HepG2 (cell line): ENCODE measurements around the gene C20orf144. TPM values are rescaled to one million over a fixed set of nuclear protein-coding genes. Genes with fewer than 3 reads are reported as not detected.

Source experiments
- CBFB ChIP-seq: sonication (generic); formaldehyde crosslinking; IDR thresholded peaks from 2 replicates; pipeline ENCODE4 v1.4.0; 2020; ENCODE audit warnings: missing genetic modification reagents
- DNMT1 ChIP-seq: sonication (generic); formaldehyde crosslinking; IDR thresholded peaks from 2 replicates; pipeline ENCODE4 v1.5.1; 2020; ENCODE audit warnings: mild to moderate bottlenecking, missing genetic modification reagents
- ELF3 ChIP-seq: IDR thresholded peaks from 2 replicates; pipeline ENCODE4 v1.6.1; 2016; ENCODE audit warnings: missing genetic modification reagents, missing compliant biosample characterization
- HOXA5 ChIP-seq: sonication (generic); formaldehyde crosslinking; IDR thresholded peaks from 2 replicates; pipeline ENCODE4 v1.4.0; 2020; ENCODE audit warnings: missing genetic modification reagents
- KMT2A ChIP-seq: sonication (generic); formaldehyde crosslinking; IDR thresholded peaks from 2 replicates; pipeline ENCODE4 v1.4.0; 2020; ENCODE audit warnings: missing genetic modification reagents
- POLR2A ChIP-seq, 2 experiments: IDR thresholded peaks; 2 replicates each; pipeline ENCODE4 v1.6.1; 2011; ENCODE audit warnings: low read depth in 2 of 2, low read length in 2 of 2, mild to moderate bottlenecking in 1 of 2, moderate library complexity in 1 of 2; ENCODE audit not compliant: insufficient read depth in 1 of 2
- ZNF879 ChIP-seq: sonication (generic); formaldehyde crosslinking; IDR thresholded peaks from 2 replicates; pipeline ENCODE4 v1.8.1; 2023; ENCODE audit warnings: missing genetic modification reagents
- polyA plus RNA-seq, 8 experiments: library from polyadenylated mRNA; depleted of rRNA in 3 of 8; stranded (reverse) in 7 of 8; unstranded in 1 of 8; fragments of >200 nt; fragmentation: Illumina TruSeq in 4 of 8; extraction: Trizol in 4 of 8; gene quantifications; 2 replicates each; pipeline versions ENCODE4 v1.2.1 to v1.2.3, GENCODE V29; 2011 to 2016; ENCODE audit warnings: low read depth in 4 of 8, missing spikeins in 1 of 8, mixed read lengths in 1 of 8; ENCODE audit not compliant: insufficient read depth in 1 of 8
- total RNA-seq, 5 experiments: library from RNA; depleted of rRNA; stranded (reverse); fragments of >200 nt; fragmentation: Illumina TruSeq; extraction: Trizol; gene quantifications; 2 replicates each; pipeline ENCODE4 v1.2.3, GENCODE V29; 2016; ENCODE audit warnings: low read depth in 1 of 5
- TF ChIP-seq, protein P1 (sequence below): sonication (generic); formaldehyde crosslinking; IDR thresholded peaks from 2 replicates; pipeline ENCODE4 v1.8.1; 2023; ENCODE audit warnings: mild to moderate bottlenecking, missing genetic modification reagents
- TF ChIP-seq, protein P2 (sequence below): sonication (generic); formaldehyde crosslinking; IDR thresholded peaks from 2 replicates; pipeline ENCODE4 v1.5.0; 2020; ENCODE audit warnings: missing genetic modification reagents
- TF ChIP-seq, protein P3 (sequence below): sonication (generic); formaldehyde crosslinking; IDR thresholded peaks from 2 replicates; pipeline ENCODE4 v1.9.0; 2021; ENCODE audit warnings: missing genetic modification reagents, borderline replicate concordance
- TF ChIP-seq, protein P4 (sequence below): sonication (generic); formaldehyde crosslinking; IDR thresholded peaks from 2 replicates; pipeline ENCODE4 v1.5.0; 2020; ENCODE audit warnings: mild to moderate bottlenecking, missing genetic modification reagents, borderline replicate concordance
- TF ChIP-seq, protein P5 (sequence below): sonication (generic); formaldehyde crosslinking; IDR thresholded peaks from 2 replicates; pipeline ENCODE4 v1.4.0; 2020; ENCODE audit warnings: missing genetic modification reagents
- TF ChIP-seq, protein P6 (sequence below): sonication (generic); formaldehyde crosslinking; IDR thresholded peaks from 2 replicates; pipeline ENCODE4 v1.4.0; 2020; ENCODE audit warnings: missing genetic modification reagents

C20orf144 gene
- total and polyA plus RNA-seq, 2 of the 13 experiments (the other 11 are each of a cell fraction or from before 2014, with no cell fraction given) = 0.09 to 0.16 TPM

DNA sequence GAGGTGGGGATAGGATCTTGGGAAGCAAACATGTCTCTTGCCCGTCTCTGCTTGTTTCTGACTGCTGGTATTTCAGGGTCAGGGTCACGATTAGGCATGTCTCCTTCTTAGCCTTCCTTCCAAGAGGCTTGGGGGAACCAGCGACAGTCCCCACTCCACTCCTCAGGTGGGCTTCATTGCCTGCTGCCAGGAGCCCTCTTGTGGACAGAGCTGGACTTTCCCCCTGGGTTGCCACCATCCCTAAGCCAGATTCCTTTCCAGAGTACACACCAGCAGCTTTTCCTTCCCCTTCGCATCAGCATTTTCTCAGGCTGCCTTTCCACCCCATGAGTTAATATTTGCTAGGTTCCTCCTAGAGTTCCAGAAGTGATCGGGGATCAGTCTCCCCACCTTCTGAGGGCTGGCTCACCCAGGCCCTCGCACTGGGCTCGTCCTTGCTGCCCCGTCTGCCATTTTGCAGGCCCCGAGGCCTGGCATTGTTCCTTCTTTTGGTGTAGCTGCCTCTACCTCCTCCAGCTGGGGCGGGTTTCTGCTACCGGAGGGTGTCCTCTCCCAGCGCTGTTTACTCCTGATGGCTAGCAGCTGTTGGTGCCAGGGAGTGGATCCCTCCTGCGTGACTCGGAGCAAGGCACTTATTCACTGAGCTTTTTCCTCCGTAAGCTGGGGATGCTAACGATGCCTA is 8.8 kb upstream of the C20orf144 start (continued):
- TF ChIP-seq, protein P1, sequence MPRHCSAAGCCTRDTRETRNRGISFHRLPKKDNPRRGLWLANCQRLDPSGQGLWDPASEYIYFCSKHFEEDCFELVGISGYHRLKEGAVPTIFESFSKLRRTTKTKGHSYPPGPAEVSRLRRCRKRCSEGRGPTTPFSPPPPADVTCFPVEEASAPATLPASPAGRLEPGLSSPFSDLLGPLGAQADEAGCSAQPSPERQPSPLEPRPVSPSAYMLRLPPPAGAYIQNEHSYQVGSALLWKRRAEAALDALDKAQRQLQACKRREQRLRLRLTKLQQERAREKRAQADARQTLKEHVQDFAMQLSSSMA (CRISPR knock-in tag) = peak; percentile 80; the same call in 1 of the 2 replicates
- TF ChIP-seq, protein P2, sequence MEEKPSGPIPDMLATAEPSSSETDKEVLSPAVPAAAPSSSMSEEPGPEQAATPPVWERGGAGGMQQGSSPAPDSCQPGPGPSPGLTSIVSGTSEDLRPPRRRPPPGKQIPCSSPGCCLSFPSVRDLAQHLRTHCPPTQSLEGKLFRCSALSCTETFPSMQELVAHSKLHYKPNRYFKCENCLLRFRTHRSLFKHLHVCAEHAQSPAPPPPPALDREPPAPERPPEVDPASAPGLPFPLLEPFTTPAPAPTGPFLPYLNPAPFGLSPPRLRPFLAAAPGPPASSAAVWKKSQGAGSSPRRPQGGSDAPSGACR (CRISPR knock-in tag) = peak; percentile 55
- TF ChIP-seq HOXA5 (CRISPR knock-in tag) (no peak), ZNF879 (CRISPR knock-in tag) (0 out of 2 replicates have a peak, but pooled peaks have one; percentile 36), ELF3 (CRISPR knock-in tag) (no peak), KMT2A (CRISPR knock-in tag) (peak; percentile 48; the same call in 1 of the 2 replicates), POLR2A (IDR thresholded peaks at IDR 0.05; ENCODE audit: insufficient read depth in 1 of 2, low read depth in 2 of 2, low read length in 2 of 2) (peak in 1 of 2 experiments; percentile 66; a peak in 2 of 4 replicates), CBFB (CRISPR knock-in tag) (peak; percentile 29; the same call in 1 of the 2 replicates), DNMT1 (0 out of 2 replicates have a peak, but pooled peaks have one; percentile 35)
- TF ChIP-seq, protein P3, sequence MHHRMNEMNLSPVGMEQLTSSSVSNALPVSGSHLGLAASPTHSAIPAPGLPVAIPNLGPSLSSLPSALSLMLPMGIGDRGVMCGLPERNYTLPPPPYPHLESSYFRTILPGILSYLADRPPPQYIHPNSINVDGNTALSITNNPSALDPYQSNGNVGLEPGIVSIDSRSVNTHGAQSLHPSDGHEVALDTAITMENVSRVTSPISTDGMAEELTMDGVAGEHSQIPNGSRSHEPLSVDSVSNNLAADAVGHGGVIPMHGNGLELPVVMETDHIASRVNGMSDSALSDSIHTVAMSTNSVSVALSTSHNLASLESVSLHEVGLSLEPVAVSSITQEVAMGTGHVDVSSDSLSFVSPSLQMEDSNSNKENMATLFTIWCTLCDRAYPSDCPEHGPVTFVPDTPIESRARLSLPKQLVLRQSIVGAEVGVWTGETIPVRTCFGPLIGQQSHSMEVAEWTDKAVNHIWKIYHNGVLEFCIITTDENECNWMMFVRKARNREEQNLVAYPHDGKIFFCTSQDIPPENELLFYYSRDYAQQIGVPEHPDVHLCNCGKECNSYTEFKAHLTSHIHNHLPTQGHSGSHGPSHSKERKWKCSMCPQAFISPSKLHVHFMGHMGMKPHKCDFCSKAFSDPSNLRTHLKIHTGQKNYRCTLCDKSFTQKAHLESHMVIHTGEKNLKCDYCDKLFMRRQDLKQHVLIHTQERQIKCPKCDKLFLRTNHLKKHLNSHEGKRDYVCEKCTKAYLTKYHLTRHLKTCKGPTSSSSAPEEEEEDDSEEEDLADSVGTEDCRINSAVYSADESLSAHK (CRISPR knock-in tag) = no peak
- TF ChIP-seq, protein P4, sequence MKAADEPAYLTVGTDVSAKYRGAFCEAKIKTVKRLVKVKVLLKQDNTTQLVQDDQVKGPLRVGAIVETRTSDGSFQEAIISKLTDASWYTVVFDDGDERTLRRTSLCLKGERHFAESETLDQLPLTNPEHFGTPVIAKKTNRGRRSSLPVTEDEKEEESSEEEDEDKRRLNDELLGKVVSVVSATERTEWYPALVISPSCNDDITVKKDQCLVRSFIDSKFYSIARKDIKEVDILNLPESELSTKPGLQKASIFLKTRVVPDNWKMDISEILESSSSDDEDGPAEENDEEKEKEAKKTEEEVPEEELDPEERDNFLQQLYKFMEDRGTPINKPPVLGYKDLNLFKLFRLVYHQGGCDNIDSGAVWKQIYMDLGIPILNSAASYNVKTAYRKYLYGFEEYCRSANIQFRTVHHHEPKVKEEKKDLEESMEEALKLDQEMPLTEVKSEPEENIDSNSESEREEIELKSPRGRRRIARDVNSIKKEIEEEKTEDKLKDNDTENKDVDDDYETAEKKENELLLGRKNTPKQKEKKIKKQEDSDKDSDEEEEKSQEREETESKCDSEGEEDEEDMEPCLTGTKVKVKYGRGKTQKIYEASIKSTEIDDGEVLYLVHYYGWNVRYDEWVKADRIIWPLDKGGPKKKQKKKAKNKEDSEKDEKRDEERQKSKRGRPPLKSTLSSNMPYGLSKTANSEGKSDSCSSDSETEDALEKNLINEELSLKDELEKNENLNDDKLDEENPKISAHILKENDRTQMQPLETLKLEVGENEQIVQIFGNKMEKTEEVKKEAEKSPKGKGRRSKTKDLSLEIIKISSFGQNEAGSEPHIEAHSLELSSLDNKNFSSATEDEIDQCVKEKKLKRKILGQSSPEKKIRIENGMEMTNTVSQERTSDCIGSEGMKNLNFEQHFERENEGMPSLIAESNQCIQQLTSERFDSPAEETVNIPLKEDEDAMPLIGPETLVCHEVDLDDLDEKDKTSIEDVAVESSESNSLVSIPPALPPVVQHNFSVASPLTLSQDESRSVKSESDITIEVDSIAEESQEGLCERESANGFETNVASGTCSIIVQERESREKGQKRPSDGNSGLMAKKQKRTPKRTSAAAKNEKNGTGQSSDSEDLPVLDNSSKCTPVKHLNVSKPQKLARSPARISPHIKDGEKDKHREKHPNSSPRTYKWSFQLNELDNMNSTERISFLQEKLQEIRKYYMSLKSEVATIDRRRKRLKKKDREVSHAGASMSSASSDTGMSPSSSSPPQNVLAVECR (CRISPR knock-in tag) = peak; percentile 33; the same call in 1 of the 2 replicates
- TF ChIP-seq, protein P5, sequence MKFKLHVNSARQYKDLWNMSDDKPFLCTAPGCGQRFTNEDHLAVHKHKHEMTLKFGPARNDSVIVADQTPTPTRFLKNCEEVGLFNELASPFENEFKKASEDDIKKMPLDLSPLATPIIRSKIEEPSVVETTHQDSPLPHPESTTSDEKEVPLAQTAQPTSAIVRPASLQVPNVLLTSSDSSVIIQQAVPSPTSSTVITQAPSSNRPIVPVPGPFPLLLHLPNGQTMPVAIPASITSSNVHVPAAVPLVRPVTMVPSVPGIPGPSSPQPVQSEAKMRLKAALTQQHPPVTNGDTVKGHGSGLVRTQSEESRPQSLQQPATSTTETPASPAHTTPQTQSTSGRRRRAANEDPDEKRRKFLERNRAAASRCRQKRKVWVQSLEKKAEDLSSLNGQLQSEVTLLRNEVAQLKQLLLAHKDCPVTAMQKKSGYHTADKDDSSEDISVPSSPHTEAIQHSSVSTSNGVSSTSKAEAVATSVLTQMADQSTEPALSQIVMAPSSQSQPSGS (CRISPR knock-in tag) = peak; percentile 41; the same call in 1 of the 2 replicates
- TF ChIP-seq, protein P6, sequence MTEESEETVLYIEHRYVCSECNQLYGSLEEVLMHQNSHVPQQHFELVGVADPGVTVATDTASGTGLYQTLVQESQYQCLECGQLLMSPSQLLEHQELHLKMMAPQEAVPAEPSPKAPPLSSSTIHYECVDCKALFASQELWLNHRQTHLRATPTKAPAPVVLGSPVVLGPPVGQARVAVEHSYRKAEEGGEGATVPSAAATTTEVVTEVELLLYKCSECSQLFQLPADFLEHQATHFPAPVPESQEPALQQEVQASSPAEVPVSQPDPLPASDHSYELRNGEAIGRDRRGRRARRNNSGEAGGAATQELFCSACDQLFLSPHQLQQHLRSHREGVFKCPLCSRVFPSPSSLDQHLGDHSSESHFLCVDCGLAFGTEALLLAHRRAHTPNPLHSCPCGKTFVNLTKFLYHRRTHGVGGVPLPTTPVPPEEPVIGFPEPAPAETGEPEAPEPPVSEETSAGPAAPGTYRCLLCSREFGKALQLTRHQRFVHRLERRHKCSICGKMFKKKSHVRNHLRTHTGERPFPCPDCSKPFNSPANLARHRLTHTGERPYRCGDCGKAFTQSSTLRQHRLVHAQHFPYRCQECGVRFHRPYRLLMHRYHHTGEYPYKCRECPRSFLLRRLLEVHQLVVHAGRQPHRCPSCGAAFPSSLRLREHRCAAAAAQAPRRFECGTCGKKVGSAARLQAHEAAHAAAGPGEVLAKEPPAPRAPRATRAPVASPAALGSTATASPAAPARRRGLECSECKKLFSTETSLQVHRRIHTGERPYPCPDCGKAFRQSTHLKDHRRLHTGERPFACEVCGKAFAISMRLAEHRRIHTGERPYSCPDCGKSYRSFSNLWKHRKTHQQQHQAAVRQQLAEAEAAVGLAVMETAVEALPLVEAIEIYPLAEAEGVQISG (CRISPR knock-in tag) = peak; percentile 55
